ENCODE results near the gene PDE1C.
"Not testable (repeated sequence)": the region's sequence is repeated elsewhere in the genome, so short reads cannot be mapped to it uniquely, and the experiment has no call there.

Gene PDE1C

DNA sequence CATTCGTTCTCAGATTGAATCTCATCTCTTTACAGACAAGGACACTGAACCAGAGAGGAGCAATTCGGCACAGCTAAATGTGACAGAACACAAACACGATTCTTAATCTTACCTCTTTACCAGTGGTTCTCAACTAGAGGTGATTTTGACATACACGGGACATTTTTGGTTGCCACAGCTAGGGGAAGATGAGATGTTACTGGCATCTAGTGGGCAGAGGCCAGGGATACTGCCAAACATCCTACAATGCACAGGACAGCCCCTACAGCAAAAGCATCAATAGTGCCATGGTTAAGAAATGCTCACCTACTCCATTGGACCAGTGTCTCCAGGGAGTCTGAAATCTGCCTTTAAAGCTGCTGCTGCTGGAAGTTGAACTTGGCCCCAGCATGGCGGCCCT is 27.3 kb downstream of the PDE1C start:
- no peak for FAIRE-seq

DNA sequence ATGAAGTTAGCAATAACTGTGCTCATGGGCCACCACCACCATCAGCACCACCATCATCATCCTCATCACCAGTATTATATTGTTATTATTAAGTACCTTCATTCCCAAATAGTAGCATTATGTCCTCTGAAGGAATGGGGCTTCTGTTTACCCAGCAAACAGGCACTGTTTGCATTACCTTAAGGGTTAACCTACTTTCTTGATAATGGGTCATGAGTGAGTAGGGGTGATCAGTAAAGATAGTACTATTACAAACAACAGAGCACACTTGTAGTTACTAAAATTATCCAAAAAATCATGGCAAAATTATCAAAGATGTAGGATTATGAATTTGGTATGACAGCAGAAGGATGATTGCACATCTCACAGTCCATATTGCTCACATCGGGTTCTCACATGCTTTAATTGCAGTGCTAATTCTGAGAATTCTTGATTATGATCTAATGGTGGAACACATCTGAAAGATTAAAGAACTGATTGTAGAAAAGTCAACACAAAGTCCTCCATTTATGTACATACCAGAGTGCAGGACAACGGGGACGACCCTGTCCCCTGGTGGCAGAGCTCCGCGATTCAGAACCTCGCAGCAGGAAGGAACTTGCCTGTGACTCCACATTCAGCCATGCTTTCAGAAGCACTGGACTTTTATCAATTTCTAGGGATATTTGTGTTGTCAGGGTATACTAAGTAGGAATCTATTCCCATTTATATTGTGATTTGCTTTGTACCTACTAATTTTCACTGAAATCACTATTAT is 31.0 kb downstream of the PDE1C start:
- FAIRE-seq = no peak

DNA sequence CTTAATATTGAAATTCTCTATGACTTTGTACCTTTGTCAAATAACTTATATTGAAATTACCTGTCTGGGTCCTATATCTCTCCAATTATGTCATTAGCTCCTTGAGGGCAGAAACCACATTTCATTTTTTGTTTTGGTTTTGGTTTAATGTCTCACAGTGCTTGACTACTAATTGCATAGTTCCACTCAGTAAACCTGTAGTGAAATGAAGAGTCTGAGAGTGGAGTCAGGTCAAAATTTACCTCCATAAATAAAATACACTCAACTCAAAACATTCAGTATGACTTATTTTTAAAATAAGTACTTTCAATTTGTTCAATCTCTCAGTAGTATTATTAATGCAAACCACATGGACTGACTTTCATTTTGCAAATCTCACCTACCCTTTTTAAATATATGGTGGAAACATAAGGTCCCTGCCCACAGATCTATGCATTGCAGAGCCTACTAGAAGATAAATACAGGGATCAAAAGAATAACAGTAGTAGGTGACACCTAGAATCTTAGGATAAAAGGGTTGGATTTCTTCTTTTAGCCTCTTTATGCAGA is 32.5 kb downstream of the PDE1C start:
- no peak for FAIRE-seq

DNA sequence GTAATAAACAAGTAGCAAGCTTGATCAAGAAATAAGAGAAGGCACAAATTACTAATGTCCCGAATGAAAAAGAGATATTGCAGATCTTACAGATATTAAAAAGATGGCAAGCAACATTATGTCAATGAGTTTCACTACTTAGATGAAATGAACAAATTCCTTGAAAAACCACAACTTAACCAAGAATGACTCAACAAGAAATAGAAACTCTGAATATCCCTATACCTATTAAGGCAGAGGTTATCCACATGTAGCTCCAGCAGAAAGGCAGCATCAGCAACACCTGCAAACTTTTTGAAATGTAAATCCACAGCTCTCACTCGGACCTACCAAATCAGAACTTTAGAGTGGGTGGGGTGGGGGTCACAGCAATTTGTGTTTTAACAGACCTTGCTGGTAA is 33.6 kb downstream of the PDE1C start:
- no peak for FAIRE-seq

DNA sequence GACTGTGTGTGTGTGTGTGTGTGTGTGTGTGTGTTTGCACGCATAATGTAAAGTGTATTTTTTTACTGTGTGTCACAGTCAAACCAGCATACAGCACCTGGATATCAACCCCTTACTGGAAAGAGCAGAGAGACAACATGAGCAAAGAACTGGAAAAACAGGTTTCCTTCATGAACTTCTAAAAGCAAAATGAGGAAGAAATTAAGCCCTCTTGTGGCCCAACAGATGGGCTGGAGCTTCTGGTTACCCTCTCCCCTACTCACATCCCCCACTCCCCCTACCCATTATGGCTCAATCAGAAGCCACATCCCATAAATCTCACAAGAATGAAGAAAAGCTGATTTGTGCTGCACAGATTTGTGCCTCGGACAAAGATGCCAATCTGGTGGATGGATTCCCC is 36.2 kb downstream of the PDE1C start:
- FAIRE-seq = no peak

DNA sequence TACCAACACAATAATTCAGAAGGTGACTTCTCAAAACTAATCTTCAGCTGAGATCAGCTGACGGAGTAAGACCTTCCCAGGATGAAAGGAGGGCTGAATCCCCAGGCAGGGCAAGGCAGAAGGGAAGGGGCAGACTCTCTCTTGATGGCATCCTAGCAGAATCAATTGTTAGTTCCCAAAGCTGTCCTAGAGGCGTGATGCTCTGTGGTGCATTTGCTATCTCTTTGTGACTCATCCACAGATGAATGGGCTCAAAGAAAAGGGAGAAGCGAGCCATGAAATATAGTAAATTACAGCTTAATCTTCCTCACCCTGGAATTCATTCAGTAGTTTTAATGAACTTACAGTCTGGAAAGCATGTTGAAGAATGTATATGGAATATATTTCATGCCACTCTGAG is 37.2 kb downstream of the PDE1C start:
- FAIRE-seq = no peak

DNA sequence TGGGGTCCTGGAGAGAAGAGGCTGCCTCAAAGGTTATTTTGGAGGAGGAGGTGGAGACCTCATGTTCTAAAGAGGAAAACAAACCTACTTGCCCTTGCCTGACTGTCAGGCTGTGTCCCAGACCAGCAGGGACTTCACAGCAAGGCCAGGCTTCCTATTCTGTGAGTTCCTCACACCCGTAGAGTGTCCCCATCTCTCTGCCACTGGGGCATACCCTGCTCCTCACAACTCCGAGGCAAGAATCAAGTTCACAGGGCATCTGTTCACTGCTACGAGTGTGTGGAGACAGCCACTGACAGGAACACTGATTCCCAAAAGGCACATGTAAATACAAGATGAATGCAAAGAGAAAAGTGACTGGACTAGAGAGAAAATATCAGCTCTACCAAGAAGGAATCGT is 38.0 kb downstream of the PDE1C start:
- no peak for FAIRE-seq

DNA sequence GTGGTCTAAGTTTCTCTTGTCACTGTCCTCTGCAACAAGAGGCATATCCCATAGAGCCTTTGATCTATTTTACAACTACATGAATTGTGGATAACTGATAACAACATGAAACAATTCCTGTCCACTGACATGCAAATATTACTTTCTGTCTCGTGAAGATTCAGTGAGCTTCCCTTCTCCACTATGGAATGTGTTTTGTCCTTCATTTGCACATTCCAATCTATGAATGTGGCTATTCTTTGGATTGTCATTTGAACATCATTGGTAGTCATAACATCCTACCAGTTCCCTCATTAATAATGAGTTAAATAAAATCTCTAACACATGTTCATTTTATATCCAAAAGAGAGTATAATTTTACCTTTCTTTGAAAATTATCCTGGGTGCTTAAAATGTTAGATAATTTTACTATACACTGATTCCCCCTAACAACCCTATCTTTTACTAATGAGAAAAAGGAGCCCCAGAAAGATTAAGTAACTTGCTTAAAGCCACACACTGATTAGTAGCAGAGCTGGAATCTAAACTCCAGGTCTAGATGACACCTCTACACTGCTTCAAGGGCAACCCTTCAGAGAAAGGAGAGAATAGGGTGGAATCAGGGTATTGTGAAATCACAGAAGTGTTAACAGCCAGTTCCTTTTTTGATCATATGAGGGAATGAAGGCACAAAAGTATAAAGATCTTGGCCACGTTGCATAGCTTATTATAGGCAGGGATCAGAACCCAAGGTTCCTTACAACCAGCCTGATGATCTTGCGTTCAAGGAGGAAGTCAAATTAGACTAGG is 39.1 kb downstream of the PDE1C start:
- no peak for FAIRE-seq

DNA sequence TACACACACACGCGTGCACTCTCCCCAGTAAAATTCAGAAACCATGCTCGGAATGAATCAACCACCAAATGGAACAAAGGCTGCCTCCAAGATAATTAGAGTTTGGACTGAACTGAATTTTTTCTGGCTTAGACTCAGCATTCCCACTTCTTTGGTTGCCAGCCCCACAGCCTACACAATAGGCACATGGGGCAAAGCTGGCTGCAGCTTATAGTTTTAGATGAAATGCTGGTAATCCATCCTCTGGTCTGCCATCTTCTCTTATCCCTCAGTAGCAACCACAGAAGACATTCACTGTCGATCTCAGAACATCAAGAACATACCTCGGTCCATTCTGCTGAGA is 44.2 kb downstream of the PDE1C start:
- no peak for FAIRE-seq

DNA sequence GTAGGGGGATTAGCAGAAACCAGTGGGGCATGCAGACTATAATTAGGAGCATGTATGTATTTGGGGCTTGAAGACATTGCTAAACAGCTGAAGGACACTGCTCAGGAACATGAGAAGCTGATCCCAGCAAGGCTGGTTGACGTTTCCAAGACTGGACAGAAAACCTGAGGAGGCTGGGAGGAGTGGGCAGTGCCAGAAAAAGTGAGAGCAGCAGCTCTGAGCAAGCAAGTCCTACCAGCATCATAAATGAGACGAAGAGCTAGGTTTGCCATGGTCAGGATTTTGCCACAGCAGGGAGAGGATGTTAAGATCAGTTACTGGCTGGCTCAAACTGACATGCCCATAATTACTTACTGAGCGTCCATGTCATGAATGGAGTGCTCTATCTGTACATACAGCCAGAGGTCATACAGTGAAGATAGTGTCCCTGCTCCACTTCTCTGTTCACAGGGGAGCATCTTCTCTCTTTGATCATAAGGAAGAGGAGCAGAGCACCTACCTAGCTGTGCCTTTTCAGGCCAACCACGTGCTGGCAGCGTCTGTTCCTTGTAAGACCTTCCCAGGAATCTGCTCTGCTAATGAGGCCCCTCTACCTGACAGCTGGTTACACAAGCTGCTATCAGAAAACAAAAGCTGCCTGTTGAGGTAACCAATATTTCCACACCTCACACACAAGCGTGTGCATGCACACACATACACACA is 44.7 kb downstream of the PDE1C start:
- no peak for FAIRE-seq

DNA sequence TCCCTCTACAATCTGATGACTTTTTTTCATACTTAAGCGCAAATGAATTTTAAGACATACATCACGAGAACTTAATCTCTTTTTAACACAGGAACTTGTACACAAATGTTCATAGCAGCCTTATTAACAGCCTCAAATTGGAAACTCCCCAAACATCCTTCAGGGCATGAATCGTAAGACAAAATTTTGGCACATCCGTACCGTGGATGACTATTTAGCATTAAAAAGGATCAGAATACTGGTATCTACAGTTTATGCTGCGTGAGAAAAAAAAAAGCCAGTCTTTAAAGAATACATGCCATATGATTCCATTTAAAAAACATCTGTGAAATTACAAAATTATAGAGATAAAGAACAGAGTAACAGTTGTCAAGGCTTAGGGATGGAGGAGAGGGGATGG is 46.8 kb downstream of the PDE1C start:
- FAIRE-seq = no peak

DNA sequence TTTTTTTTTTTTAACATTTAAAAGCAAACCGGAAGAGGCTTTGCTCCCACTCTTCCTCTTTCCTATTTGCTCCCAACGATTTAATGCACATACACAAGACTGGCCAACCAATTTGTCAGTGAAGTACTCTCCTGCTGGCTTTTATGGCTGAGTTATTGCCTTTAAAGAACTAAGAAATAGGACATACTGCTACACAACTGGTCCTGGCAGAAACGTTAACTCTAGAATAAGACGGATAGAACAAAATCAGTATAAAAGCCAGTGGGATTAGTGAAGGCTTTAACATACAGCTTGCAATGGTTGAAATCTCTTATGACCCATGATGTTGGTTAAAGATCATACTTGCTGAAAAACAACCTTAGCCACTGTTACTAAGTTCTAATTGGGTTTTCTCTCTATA is 47.2 kb downstream of the PDE1C start:
- no peak for FAIRE-seq

DNA sequence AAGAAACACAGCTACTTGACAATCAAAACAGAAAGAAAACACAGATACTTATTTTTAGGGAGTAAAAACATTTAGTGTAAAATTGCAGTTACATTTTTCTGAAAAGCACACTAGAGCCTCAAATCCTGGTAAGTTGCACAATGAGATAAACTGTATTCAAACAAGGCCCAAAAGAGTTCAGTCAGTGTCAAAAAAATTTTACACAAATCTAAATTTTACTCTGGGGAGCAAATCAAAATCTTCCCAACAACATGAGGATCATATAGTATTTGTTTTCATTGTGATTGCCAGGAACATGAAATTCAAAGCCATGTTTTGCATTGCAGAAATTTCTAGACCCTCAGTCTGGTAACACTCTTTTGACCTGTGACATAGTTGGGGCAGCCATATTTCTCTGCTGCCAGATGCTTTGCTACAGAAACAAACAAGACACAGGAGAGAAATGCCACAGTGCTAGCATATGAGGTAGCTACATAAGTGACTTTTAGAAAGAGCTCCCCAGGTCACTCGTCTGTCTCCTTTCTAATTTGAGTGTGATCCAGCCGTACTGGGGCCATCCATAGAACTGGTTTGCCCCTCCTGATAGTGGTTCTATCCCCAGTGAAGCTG is 49.6 kb downstream of the PDE1C start:
- FAIRE-seq = no peak

DNA sequence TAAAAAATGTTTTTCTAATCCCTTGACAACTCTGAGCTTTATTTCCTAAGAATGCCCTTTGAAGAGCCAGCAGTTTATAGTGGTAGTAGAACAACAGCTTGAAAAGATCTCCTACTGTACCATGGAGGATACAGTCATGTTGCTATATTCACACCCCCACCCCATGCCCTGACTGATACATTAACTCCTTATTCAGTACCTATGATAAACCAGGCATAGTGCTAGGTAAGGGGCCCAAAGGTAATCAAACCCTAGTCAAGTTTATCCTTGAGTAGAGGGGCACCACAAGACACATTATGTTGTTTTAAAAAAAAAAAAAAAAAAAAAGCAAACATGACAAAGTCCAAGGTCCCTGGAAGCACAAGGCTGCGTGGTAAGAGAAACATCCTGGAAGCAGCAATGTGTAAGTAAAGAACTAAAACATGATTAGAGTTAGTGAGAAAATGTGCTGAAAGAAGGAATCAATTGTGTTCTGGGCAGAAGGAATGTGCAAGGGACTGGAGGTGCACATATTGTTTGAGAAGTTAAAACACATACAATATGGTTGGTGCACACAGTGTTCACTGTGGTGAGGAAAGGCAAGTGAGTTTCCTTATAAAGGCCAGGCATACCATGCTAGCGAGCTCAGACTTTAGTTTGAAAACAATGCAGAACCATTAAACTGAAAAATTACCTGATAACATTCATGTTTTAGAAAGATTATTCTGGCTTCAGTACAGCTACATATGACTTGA is 51.2 kb downstream of the PDE1C start:
- no peak for FAIRE-seq

DNA sequence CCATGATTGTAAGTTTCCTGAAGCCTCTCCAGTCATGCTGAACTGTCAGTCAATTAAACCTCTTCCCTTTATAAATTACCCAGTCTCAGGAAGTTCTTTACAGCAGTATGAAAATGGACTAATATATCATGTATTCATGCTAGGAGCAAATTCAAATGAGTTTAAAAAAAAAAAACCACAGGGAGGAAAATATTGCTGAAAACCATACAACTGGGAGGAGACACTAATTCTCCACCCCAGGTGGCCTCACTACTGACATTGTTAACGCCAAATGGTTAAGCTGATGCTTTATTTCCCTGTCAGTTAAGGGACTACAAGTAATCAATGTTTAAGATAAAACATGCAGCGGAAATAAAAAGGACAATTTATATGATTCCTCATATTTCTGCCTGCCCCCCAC is 55.1 kb downstream of the PDE1C start:
- FAIRE-seq = no peak

DNA sequence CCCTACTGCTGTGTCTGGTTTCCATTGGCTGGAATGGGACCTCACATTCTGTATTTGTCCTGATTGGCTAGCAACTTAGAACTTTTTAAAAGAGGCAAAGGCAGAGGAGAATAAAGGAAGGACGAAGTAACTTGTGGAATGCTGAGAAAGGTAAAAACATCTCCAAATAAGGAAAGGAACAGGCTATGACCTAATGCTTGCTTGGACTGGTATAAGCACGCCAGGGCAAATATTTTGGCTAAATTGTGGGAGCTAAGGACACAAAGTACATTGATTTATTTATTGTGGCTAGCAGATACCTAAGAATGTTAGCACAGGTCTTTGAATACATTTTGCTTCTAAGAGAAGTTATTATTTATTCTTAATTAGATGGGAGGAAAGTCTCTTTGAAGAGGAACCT is 56.7 kb downstream of the PDE1C start:
- FAIRE-seq = not testable (repeated sequence)

DNA sequence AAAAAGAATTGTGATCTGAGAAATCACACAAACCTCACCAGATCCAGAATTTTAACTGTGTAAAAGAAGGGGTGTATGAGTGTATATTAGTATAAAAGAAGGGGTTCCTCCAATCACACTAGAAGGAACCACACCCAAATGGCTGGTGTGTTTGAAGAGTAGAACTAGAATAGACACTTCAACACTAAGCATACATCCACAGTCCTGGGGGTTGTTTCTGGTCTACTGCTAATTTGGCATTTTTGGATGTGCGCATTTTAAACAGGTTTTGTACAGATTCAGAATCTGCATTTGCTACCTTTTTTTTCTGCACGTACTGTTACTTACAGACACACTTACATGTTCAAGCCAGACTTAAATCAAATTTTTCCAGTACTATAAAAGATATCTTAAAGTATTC is 64.6 kb downstream of the PDE1C start:
- FAIRE-seq = no peak

DNA sequence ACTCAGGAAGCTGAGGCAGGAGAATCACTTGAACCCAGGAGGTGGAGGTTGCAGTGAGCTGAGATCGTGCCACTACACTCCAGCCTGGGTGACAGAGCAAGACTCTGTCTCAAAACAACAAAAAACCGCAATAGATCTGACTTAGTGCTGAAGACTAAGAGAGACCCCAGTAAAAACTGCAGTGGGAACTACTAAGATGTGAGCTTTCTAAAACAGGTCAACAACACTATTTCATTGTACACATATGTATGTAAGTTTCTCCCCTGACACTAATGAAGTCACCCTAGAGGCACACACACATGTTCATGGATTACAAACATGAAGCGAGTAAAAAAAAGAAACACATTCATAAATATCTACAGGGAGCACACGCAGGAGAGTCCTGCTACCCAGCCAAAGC is 68.3 kb downstream of the PDE1C start:
- no peak for FAIRE-seq

DNA sequence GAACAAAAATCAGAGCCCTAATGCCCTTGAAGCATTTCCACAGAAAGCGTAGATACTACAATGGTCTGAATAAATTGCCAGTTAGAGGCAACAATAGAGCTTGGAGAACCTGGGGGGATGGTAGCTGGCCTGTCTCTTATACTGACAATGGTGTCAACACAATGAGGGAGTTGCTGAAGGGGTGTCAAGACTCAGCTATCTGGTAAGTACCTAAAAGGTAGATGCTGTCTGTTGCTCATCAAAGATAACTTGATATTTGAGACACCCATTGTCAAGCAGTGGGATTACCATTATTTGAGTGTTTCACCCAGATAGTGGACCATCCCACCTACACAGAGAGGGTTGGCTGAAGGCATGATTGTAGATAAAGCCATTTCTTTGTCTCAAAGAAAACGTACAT is 72.8 kb downstream of the PDE1C start:
- no peak for FAIRE-seq

DNA sequence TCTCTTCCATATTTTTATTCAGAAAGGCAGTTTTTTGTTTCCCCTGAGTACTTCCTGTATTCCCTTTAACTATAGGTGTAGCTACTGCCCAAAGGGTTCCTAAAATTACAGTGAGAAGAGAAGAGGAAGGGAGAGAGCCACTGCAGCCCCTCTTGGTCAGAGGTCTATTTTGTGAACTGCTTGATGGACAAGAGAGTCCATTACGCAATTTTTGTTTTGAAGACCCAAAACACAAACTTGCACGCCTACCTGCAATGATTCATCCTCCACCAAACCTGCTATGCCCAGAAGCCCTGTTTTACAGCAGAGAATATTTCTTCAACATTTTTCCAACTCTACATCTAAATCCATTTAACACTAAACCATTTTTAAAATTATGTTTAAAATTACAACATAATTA is 75.1 kb downstream of the PDE1C start:
- no peak for FAIRE-seq

DNA sequence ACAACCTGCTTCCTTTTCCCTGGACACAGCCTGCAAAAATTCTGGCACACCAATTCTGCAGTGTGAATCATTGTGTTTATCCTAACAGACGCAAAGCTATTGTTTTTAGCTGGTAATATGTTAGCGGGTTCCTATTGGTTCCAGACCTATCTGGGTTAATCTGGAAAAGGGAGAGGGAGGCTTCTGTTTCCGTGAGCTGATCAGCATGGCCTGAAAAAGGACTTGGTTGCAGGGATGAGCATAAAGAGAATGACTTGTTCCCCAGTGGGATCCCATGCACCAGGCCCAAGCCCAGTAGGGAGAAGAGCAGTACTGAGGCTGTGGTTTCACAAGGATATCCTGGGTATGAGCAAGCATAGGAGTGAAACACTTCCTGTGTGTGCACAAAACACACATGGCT is 78.4 kb downstream of the PDE1C start:
- FAIRE-seq = no peak

DNA sequence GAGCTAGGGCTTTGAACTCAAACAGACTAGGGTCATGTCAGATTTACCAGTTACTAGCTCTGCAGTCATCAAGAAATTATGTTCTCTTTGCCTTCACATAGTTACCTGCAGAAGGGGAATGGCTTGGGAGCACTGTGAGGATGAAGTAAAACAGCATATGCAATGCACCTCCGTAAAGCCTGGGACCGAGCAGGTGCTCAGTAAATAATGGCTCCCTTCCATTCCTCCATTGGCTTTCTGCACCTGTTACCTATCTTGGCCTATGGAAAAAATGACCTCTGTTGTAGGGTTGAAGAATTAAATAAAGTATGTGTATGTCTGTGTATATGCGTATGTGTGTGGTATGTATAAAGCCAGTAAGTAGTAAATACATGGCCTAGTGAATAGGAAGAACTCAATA is 78.8 kb downstream of the PDE1C start:
- no peak for FAIRE-seq

Measured in A204.1 (cell line).